ENCODE data around the gene ZNF699. TPM values are rescaled to one million over a fixed set of nuclear protein-coding genes. Genes with fewer than 3 reads are reported as not detected.
"Not testable (repeated sequence)": the region's sequence is repeated elsewhere in the genome, so short reads cannot be mapped to it uniquely, and the experiment has no call there.

ZNF699 gene
- total RNA-seq, 1 donor: 8.9 TPM

DNA sequence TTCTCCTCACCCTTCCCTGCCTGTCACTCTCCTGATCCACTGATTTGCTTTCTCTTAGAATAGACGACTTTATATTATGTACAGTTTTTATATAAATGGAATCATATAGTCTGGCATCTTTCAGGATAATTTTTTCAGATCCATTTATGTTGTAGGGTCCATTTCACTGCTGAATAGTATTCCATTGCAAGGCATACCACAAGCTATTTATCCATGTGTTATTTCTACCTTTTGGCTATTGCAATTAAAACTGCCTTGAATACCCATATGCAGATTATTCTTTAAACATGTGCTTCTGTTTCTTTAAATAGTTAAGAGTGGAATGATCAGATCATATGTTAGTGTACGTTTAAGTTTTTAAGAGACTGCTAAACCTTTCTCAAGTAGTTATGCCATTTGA lies 35.4 kb upstream of the ZNF699 start:
- TF ChIP-seq, protein P1, sequence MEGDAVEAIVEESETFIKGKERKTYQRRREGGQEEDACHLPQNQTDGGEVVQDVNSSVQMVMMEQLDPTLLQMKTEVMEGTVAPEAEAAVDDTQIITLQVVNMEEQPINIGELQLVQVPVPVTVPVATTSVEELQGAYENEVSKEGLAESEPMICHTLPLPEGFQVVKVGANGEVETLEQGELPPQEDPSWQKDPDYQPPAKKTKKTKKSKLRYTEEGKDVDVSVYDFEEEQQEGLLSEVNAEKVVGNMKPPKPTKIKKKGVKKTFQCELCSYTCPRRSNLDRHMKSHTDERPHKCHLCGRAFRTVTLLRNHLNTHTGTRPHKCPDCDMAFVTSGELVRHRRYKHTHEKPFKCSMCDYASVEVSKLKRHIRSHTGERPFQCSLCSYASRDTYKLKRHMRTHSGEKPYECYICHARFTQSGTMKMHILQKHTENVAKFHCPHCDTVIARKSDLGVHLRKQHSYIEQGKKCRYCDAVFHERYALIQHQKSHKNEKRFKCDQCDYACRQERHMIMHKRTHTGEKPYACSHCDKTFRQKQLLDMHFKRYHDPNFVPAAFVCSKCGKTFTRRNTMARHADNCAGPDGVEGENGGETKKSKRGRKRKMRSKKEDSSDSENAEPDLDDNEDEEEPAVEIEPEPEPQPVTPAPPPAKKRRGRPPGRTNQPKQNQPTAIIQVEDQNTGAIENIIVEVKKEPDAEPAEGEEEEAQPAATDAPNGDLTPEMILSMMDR (IDR thresholded peaks at IDR 0.05; ENCODE audit: insufficient read depth, low read length): no peak
- no peak overlapping the region for H3K4me3 ChIP-seq (ENCODE audit: low read depth, low read length)
- DNase-seq (ENCODE audit: low read depth): no peak

DNA sequence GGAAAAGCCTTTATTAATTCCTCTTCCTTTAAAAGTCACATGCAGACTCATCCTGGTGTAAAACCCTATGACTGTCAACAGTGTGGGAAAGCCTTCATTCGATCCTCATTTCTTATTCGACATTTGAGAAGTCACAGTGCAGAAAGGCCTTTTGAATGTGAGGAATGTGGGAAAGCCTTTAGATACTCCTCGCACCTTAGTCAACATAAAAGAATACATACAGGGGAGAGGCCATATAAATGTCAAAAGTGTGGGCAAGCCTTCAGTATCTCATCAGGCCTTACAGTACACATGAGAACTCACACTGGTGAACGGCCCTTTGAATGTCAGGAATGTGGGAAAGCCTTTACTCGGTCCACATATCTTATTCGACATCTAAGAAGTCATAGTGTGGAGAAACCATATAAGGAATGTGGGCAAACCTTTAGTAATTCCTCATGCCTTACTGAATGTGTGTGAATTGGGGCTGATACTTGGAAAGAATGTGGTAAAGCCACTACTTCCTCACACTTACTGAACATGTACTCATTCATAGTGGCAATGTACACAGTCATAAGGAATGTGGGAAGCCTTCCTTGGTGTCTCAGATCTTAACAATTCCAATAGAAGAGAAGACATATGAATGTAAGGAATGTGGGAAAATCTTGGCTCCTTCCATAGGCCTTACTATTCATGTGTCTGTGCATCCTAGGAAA lies 33.1 kb upstream of the ZNF699 start:
- TF ChIP-seq, protein P1 (IDR thresholded peaks at IDR 0.05; ENCODE audit: insufficient read depth, low read length): no peak
- no peak overlapping the region for H3K4me3 ChIP-seq (ENCODE audit: low read depth, low read length)
- peak; percentile 2 for DNase-seq (ENCODE audit: low read depth)

DNA sequence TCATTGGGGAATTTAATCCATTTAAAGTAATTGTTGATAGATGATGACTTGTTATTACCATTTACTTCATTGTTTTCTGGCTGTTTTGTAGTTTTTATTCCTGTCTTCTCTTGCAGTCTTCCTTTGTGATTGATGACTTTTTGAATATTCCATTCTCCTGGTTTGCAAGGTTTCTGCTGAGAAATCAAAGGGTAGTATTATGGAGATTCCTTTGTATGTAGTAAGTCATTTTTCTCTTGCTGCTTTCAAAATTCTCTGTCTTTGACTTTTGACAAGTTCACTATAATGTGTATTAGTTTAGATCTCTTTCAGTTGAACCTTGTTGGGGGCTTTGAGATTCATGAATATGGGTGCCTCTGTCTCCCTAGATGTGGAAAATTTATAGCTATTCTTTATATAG lies 20.4 kb upstream of the ZNF699 start:
- no peak overlapping the region for H3K4me3 ChIP-seq (ENCODE audit: low read depth, low read length)
- DNase-seq (ENCODE audit: low read depth): no peak
- TF ChIP-seq, protein P1 (IDR thresholded peaks at IDR 0.05; ENCODE audit: insufficient read depth, low read length): no peak

DNA sequence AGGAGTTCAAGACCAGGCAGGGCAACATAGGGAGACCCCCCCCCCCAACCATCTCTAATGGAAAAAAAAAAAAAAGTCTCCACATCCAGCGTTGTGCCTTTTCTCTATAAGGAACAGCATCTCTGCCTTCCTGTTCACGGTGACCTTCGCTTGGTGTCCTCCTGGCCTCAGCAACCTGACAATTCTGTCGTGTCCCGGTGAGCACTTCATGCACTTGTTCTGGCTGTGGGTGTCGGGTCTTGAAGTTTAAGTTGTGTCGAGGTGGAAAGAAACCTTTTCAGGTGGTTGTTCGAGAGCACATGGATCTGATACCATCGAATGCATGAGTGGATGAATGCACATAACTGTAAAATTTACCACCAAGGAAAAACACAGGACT lies 14.9 kb upstream of the ZNF699 start:
- peak overlapping the region; percentile 86 for H3K4me3 ChIP-seq (ENCODE audit: low read depth, low read length)
- TF ChIP-seq, protein P1 (IDR thresholded peaks at IDR 0.05; ENCODE audit: insufficient read depth, low read length): no peak
- DNase-seq (ENCODE audit: low read depth): no peak

DNA sequence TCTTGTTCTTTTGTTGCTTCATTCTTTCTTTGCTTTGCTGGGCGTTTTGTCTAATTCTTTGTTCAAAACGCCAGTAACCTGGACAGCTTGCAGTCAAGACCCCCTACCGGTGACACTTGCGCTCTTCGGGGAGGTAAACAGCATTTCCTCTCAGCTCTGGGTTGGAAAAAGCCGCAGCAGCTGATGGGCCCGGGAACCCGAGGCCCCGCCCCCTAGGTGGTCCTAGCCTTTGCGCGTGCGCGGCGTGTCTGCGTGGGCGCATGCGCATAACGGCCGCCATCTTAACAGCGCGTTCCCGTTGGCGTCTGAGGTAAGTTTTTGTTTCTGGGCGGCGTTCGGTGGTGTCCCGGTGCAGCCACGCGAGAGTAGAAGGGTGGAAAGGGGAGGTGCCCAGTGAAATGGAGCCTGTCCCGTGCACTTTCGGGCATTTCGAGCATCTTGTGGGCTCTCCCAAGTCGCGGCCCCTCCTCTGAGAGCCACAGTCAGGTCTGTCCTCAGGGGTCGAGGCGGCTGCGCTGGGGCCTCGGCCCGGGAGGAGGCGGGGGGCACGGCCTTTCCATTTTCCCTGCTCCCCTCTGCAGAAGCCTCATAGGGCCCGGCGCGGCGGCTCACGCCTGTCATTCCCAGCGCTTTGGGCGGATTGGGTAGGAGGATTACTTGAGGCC lies 14.4 kb upstream of the ZNF699 start, which contains the start of gene ZNF559:
Gene ZNF559 (plus strand): TSS at position 261 of the 665 bp plus-strand sequence. CDS start 14,371 bp downstream, outside the sequence.
- DNase-seq (ENCODE audit: low read depth): peak; percentile 95
- TF ChIP-seq, protein P1 (IDR thresholded peaks at IDR 0.05; ENCODE audit: insufficient read depth, low read length): peak; percentile 51
- H3K4me3 ChIP-seq (ENCODE audit: low read depth, low read length): peak within 1 kb of the TSS; percentile 86

DNA sequence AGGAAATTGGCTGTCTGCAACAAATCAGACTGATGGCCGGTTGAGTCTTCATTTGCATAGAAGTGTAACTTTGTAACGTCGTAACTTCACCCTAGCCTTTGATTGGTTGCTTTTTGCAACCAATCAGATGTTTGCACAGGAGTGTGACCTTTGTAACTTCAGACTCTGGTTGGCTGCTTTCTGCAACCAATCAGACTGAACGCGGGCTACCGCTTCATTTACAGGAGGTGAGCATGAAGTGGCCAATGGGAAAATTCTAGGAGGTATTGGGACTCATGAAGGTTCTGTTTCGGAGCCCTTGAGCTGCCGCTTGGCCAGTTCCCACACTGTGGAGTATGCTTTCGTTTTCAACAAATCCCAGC lies 13.9 kb upstream of the ZNF699 start:
- TF ChIP-seq, protein P1 (IDR thresholded peaks at IDR 0.05; ENCODE audit: insufficient read depth, low read length): no peak
- peak; percentile 86 for DNase-seq (ENCODE audit: low read depth)
- H3K4me3 ChIP-seq (ENCODE audit: low read depth, low read length): peak overlapping the region; percentile 86

DNA sequence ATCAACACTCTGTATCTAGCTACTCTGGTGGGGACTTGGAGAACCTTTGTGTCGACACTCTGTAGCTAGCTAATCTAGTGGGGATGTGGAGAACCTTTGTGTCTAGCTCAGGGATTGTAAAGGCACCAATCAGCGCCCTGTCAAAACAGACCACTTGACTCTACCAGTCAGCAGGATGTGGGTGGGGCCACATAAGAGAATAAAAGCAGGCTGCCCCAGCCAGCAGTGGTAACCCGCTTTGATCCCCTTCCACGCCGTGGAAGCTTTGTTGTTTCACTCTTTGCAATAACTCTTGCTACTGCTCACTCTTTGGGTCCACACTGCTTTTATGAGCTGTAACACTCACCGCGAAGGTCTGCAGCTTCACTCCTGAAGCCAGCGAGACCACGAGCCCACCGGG lies 12.6 kb upstream of the ZNF699 start:
- not testable (repeated sequence) for H3K4me3 ChIP-seq (ENCODE audit: low read depth, low read length); DNase-seq (ENCODE audit: low read depth)

DNA sequence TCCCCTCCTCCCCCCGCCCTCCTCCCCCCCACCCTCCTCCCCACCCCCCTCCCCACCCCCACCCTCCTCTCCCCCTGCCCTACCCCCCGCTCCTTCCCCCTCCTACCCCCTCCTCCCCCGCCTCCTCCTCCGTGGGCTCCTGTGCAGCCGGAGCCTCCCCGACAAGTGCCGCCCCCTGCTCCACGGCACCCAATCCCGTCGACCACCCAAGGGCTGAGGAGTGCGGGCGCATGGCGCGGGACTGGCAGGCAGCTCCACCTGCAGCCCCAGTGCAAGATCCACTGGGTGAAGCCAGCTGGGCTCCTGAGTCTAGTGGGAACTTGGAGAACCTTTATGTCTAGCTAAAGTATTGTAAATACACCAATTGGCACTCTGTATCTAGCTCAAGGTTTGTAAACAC lies 12.1 kb upstream of the ZNF699 start:
- H3K4me3 ChIP-seq (ENCODE audit: low read depth, low read length); DNase-seq (ENCODE audit: low read depth): not testable (repeated sequence)

Measured in fibroblast of the aortic adventitia (primary cell).